OCI-LY3 (cell line): ENCODE results near the gene GBA2.

Experiments used
- EZH2phosphoT487 ChIP-seq: fragments of 200-600 bp; shearing (Covaris generic); IDR thresholded peaks from 2 replicates; pipeline ENCODE4 v1.6.1; 2018; ENCODE audit warnings: antibody characterized with exemption, mixed run types, low read depth
- TF ChIP-seq, protein P1 (sequence below): fragments of 200-600, 300-600 bp; sonication (generic); IDR thresholded peaks from 2 replicates; pipeline ENCODE4 v1.5.1; 2014; ENCODE audit warnings: antibody characterized with exemption, low read length, low read depth

GRCh38 chr9:35767458-35767857, 18.4 kb upstream of the GBA2 start:
- TF ChIP-seq, protein P1, sequence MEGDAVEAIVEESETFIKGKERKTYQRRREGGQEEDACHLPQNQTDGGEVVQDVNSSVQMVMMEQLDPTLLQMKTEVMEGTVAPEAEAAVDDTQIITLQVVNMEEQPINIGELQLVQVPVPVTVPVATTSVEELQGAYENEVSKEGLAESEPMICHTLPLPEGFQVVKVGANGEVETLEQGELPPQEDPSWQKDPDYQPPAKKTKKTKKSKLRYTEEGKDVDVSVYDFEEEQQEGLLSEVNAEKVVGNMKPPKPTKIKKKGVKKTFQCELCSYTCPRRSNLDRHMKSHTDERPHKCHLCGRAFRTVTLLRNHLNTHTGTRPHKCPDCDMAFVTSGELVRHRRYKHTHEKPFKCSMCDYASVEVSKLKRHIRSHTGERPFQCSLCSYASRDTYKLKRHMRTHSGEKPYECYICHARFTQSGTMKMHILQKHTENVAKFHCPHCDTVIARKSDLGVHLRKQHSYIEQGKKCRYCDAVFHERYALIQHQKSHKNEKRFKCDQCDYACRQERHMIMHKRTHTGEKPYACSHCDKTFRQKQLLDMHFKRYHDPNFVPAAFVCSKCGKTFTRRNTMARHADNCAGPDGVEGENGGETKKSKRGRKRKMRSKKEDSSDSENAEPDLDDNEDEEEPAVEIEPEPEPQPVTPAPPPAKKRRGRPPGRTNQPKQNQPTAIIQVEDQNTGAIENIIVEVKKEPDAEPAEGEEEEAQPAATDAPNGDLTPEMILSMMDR: no peak
- no peak for TF ChIP-seq EZH2phosphoT487
